ENCODE data around the gene EXOC4.

GRCh38 chr7:133705596-133705995, 452.7 kb downstream of the EXOC4 start:
- TF ChIP-seq CTCF (IDR thresholded peaks at IDR 0.05; ENCODE audit: low read depth, low read length, poor library complexity, severe bottlenecking) (no peak), EZH2phosphoT487 (IDR thresholded peaks at IDR 0.05; ENCODE audit: borderline replicate concordance, low read length) (no peak)

All from DOHH2 (cell line).